Middle frontal gyrus (tissue), 1 donor: ENCODE data around the gene RPS2.

Experiments used
- DNase-seq: peaks from one replicate; pipeline ENCODE4 v3.0.0-alpha.2; 2015; ENCODE audit warnings: low spot score; ENCODE audit errors: extremely low spot score

RPS2 gene

DNA sequence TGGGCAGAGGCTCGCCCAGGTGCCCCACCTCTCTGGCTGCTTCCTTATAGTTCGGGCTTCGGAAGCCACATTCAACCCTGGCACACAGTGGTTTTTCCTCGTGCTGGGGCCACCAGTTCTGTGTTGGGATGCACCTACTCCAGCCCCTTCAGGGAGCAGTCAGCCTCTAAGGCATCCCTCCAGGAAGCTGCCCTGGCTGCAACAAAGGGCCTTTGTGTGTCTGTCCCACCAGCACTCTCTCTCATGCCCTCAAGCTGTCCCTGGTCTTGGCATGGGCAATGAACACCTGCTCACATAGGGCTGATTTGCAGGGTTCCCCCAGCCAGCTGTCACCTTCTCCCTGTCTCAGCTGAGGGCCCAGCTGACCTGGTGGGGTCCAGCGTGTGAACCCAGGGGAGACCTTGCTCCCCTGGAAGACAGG, 17.4 kb upstream of the RPS2 start:
- no peak for DNase-seq

DNA sequence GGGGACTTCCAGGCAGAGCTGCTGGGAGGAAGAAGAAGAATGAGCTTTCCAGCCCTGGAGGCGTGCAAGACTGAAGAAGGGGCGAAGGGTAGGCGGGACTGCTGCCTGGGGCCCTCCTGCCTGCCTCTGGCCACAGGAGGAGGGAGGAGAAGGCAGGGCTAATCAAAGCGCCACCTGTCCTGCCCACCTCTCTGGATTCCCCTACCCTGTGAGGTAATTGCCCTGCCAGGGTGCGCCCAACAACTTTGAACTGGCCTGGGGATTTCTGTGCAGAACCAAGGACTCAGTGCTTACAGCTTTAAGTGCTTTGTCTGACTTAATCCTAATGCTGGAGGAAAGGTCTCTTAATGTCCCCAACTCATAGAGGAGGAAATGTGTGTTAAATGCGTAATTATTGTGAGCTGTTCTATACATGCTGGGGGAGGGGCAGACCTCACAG, 16.8 kb upstream of the RPS2 start, which contains the start of gene NOXO1:
TSS of gene NOXO1 (minus strand) at position 72 of the 439 bp plus-strand sequence. CDS start 290 bp downstream, outside the sequence.
- no peak for DNase-seq

DNA sequence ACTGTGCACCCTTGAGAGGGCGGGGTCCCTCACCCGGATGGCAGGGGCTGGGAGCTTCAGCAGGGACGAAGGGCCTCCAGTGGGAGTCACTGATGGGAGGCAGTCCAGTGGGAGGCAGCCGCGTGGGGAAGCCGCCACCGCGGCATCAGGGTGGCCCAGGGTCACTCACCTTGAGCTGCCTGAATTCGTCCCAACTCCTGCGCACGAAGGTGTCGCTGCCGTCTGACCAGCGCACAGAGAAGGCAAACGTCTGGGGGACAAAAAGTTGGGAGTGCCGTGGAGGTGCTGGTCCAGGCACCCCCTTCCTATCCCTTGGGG, 16.1 kb upstream of the RPS2 start:
- no peak for DNase-seq

DNA sequence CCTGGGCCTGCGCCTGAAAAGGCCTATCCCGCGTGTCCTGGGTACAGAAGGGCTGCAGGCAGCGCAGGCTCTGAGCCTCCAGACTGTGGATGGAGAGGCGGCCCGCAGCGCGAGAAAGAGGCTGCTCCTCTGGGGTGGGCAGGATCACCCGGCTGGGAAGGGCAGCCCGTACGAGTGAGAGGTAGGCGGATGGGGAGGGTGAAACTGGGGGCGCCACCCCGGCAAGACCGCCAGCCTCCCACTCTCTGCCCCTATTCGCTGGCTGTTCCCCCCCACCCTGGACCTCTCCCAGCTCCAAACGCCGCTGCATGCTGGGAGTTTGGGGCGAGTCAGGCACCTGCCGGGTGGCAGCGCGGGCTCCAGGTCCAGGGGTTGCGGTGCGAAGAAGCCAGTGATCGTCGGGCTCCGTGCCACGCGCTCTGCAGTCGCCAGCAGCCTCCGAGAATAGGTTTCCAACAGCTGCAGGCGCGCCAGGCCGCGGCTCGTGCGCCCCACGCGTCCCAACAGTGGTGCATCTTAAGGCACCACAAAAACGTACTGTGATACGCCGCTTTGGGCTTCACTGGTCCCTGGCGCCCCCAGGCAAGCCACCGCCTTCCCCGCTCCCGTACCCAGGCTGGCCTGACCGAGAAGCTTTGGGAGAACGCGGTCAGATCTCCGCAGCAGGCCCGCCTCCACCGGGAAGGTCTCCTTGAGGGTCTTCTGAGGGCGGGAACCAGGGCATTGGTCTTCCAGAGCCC, 15.6 kb upstream of the RPS2 start:
- DNase-seq, result no peak

DNA sequence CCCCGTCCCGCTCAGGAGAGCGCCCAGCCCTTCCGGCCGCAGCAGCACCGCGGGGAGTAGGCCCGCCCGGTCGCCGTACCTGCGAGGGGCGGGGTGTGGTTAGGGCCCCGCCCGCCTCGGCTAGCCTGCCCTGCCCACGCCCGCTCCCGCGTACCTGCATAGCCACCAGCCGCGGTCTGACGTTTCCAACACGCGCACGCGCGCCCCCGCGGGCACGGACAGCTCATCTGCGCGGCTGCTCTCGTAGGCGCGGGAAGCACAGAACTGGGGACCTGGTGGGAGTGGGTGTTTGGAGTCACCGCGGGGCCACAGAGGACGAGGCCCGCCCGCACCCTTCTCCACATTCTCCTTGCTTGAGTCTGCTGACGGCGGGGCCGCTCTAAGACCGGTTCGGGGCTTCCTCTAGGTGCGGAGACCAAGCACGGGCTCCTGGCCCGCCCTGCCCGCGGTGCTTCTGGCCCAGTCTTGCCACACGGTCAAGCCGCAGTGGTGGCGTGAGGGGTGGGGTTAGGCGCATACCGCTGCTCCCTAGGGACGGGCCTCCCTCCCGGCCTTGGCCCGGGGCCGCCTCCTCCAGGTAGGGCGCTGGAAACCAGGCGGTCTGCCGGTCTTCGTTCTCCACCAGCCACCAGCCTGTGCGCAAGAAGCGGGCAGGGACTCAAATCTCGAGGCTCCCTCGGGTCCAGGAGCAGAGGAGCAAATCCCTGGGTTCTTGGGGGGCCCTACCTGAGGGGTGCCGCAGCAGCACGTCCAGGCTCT, 14.8 kb upstream of the RPS2 start:
- DNase-seq, result no peak

DNA sequence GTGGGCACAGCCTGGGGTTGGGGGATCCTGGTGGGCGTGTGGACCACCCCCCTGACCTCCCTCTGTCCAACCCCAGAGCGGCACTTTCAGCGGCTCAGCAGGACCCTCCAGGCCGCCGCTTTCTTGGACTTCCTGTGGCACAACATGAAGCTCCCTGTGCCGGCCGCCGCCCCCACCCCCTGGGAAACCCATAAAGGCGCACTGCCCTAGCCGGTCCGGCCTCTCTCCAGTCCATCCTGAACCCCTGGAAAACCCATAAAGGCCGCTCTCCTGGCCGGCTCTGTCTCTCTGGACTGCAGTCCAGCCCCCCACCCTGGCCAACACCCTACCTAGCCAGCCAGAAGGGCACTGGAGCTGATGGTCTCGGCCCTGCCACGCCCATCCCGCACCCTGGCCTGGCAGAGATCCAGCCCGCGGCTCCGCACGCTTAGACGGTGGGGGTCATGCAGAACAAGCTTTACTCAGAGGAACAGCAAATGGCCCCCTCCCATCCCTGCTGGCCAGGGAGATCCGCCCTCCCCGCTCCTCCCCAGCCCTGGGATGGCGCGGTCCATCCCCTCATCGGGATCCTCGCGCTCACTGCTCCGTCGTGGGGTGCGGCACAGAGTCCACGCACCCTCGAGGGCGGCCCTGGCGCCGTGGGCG, 14.0 kb upstream of the RPS2 start:
- no peak for DNase-seq

DNA sequence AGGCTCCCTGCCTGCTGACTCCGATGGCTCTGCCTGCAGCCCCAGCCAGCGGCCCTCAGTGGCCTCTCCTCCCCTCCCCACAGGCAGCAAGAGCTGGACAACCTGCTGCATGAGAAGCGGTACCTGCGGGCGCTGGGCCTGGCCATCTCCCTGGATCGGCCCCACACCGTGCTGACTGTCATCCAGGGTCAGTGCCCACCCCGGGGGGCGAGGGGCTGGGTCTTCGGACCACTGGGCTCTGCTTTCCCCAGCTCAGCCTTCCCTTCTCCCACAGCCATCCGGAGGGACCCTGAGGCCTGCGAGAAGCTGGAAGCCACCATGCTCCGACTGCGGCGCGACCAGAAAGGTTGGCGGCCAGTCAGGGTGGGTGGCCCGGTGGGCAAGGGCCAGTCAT, 13.2 kb upstream of the RPS2 start:
- no peak for DNase-seq

DNA sequence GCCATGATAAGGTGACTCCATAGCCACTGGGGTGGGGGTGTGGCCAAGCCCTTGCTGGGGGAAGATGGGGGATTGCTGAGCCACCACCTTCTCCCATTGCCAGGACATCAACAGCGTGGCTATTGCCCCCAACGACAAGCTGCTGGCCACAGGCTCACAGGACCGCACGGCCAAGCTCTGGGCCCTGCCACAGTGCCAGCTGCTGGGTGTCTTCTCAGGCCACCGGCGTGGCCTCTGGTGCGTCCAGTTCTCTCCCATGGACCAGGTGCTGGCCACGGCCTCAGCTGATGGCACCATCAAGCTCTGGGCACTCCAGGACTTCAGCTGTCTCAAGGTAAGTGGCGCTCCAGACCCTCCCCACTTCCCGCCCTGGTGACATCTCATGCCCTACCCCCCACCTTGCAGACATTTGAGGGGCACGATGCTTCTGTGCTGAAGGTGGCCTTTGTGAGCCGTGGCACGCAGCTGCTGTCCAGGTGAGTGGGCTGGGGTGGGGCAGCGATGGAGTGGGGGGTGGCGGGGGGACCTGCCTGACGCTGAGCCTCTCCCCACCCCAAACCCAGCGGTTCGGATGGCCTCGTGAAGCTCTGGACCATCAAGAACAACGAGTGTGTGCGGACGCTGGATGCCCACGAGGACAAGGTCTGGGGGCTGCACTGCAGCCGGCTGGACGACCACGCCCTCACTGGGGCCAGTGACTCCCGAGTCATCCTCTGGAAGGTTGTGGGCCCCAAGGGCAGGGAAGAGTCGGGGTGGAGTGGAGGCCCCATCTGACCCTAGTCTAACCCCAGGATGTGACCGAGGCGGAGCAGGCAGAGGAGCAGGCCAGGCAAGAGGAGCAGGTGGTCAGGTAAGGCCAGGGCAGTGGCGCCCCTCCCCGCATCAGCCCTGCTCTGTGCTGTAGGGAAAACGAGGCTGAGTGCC, 12.6 kb upstream of the RPS2 start:
- DNase-seq, result no peak

DNA sequence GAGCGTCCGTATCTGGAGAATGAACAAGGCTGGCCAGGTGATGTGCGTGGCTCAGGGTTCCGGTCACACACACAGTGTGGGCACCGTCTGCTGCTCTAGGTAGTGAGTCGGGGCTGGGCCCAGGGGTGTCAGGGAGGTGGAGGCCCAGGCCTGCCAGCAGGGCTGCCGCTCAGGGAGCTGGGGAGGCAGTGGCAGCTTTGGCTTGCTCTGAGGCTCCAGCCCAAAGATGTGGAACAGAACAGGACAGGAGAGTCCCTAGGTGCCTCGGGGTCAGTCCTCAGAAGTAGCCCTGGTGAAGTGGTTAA, 11.5 kb upstream of the RPS2 start:
- no peak for DNase-seq

DNA sequence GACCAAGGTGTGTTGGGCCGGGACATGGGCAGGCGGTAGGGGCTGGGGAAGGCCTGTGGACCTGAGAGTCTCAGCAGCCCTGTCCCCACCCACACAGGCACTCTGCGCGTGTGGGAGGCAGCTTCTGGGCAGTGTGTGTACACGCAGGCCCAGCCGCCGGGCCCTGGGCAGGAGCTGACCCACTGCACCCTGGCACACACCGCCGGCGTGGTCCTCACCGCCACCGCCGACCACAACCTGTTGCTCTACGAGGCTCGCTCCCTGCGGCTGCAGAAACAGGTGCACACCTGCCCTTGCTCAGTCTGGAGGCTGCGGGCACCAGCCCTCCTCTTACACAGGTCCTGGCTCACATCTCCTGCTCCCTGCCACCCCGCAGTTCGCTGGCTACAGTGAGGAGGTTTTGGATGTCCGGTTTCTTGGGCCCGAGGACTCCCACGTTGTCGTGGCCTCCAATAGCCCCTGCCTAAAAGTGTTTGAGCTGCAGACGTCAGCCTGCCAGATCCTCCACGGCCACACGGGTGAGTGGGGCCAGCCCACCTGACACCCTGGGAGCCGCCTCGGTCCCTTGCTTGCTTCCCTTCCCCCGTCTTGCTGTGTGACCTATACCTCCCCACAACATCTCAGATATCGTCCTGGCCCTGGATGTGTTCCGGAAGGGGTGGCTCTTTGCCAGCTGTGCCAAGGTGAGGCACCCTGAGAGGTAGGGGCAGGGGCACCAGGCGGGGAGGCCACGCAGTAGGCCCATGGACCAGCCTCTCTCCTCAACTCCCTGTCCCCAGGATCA, 11.0 kb upstream of the RPS2 start:
- DNase-seq, result no peak

DNA sequence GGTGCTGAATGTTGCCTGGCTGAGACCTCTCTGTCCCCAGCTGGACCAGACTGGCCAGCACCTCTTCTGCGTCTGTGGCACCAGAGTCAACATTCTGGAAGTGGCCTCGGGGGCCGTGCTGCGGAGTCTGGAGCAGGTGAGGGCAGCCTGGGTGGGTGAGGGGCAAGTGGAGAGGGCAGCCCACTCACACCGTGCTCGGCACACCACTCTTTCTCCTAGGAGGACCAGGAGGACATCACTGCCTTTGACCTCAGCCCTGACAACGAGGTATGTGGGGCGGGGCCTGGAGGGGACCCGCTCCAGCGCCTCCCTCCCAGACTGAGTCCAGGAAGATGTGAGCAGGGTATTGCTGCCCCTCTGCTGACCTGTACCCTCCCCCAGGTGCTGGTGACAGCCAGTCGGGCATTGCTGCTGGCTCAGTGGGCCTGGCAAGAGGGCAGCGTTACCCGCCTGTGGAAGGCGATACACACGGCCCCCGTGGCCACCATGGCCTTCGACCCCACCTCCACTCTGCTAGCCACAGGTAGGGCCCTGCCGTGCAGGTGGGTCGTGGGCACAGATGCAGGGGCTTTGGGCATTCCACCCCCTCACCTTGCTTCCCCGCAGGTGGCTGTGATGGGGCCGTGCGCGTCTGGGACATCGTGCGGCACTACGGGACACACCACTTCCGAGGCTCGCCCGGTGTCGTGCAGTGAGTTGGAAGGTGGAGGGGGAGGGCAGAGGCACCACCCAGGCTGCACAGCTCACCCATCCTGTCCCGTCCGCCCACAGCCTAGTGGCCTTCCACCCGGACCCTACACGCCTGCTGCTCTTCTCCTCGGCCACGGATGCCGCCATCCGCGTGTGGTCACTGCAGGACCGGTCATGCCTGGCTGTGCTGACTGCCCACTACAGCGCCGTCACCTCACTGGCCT, 9.8 kb upstream of the RPS2 start:
- DNase-seq, result no peak

DNA sequence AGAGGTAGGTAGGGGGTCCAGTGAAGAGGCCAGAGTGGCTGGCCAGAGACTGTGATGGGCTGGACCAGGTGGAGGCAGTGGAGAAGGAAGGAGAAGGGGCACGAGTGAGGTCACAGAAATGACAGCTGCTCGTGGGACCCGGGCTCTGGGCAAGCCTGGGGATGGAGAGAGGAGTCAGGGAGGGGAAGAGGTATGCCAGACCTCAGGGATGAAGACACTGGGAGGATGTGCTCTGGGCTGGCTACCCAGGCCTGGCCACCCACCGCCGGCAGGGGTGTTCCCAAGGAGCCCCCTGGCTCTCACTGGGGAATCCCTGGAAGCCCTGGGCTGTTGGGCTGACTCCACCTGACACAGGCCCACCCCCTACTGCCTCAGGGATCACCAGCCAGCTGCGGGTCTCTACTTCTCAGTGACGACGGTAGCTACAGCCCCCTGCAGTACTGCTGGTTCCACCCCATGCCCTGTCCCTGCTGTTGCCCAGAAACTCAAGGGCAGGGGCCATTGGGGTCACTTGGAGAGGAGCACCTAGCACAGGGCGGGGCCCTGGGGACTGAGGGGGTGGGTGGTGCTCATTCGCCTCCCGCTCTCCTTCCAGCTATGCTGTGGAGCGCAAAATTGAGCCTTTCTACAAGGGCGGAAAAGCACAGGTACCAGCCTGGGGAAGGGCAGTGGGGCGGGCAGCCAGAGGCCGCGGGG, 9.0 kb upstream of the RPS2 start:
- DNase-seq, result no peak

DNA sequence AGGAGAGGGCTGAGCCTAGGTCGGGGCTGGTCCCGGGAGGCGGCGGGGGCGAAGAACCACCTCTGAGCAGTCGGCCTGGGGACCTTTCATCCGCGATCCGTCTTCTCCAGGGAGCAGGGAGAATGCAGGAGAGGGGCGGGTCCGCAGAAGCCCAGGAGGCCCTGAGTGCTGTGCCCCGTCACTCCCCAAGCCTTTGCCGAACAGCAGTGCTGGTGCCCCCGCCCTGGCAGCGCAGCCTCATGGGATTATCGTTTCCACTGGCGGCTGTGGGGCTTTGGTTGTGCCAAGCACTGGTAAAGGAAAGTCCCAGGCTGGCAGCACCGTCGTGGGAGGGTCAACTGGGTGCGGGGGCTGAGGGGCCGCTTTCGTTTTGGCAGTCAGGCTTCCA, 7.9 kb upstream of the RPS2 start:
- no peak for DNase-seq

DNA sequence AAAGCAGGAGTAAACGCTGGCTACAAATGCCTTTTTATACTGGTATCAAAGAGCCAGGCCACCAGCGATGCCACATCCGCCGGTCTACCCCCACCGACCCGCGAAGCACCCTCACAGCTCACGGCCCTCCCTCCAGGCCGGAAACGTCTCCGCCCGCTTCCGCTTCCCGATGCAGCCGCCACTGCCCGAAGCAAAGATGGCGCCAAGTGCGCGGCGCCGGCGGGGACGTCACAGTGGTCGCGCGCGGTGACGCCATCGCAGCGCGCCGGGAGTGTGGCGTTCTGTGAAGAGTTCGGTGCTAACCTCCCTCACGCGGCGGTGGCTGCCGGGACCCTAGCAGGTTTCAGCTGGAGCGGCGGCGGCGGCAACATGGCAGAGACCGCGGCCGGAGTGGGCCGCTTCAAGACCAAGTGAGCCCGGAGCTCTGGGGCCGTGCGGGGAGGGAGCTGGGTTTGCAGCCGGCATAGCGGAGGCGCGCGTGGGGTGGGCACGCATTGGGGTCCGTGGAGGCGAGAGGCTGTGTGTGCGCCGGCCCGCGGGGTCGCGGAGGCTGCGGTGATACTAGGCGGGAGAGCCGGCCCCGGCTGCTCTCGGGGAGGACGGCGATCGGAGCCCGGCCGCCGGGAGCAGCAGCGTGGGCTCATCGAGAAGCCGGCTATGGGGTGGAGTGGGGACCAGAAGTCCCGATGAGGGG, 7.3 kb upstream of the RPS2 start, which contains the start of gene TBL3:
TSS of gene TBL3 (plus strand) at position 258 of the 694 bp plus-strand sequence. CDS start at position 370, 112 bp downstream.
- DNase-seq, result peak; percentile 88

DNA sequence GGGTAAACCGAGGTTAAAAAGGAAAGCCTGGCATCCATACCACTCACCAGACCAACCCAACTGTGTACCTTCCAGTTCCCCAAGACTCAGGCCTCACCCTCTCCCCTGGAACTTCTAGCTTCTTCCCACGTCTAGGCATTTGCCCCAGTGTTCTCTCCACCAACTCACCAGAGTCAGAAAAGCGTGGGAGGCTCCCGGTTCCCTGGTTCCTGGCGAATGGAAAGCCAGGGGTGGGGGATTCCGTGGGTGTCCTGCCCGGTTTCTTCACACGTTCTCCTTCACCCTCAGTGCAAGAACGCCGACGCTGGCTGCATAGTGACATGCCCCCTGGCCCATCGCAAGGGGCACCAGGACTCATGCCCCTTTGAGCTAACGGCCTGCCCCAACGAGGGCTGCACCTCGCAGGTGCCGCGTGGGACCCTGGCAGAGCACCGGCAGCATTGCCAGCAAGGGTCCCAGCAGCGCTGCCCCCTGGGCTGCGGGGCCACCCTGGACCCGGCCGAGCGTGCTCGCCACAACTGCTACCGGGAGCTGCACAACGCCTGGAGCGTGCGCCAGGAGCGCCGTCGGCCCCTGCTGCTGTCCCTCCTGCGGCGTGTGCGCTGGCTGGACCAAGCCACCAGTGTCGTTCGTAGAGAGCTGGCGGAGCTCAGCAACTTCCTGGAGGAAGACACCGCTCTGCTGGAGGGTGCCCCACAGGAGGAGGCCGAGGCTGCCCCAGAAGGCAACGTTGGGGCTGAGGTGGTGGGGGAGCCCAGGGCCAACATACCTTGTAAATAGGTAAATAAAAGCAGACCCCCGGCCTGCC, 3.7 kb upstream of the RPS2 start:
- no peak for DNase-seq

DNA sequence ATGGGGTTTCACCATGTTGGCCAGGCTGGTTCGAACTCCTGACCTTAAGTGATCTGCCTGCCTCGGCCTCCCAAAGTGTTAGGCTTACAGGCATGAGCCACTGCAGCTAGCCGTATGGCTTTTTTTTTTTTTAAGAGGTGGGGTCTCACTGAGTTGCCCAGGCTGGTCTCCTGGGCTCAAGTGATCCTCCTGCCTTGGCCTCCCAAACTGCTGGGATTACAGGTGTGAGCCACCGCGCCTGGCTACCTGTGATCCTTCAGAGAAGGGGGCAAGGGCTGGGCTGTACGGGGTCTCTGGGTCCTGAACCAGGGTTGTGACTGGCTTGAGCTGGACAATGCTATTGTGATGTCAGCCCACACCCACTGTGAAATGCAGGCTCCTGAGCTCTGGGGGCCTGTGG, 1.8 kb upstream of the RPS2 start, which contains the start of gene RNF151:
TSS of gene RNF151 (plus strand) at position 397 of the 400 bp plus-strand sequence. CDS start 26 bp downstream, outside the sequence.
- DNase-seq, result no peak

DNA sequence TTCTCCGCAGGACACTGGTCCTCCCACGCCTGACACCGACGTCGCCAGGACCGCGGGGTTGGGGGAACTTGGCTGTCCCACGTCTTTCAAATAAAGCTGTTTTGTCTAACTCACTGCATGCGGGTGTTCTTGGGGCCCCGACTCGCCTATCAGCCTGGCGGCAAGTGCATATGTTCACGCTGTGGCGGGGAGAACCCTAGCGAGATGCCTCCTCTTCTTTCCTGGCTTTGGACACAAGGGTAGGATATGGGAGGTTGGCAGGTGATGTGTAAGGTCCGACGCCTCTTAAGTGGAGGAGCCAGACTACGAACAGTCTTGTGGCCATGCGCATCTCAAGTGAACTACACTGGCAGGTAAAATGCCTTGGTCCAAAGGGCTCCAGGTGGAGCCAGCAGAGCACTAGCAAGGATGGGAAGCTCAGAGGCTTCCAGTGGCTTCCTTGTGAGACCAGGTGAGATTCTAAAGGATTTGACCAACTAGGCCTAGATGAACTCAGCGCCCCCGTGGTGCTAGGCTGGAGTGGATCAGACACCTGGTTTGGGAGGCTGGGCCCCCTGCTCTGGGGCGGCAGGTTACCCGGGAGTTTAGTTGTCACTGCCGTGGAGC, 873 bp upstream of the RPS2 start:
- DNase-seq, result no peak
